Neural progenitor cell (in vitro differentiated cells): ENCODE data around the gene KCNK3. TPM values are rescaled to one million over a fixed set of nuclear protein-coding genes. Genes with fewer than 3 reads are reported as not detected.

Experiments
- DNase-seq: peaks from one replicate; pipeline ENCODE4 v3.0.0-alpha.2; 2016; ENCODE audit warnings: low spot score
- H2AFZ ChIP-seq: fragments of 200-600 bp; sonication (generic); replicated peaks from 2 replicates; pipeline ENCODE4 v1.6.1; 2016; ENCODE audit warnings: antibody characterized with exemption
- H3F3A ChIP-seq: fragments of 200-600 bp; sonication (generic); 2 replicates; pipeline ENCODE4 v1.6.1; 2016; ENCODE audit warnings: antibody characterized with exemption, low read depth
- H3K27ac ChIP-seq: fragments of 200-600 bp; sonication (generic); 2 replicates; pipeline ENCODE4 v1.5.1; 2016; ENCODE audit warnings: mild to moderate bottlenecking
- H3K27me3 ChIP-seq: fragments of 200-600 bp; sonication (generic); 2 replicates; pipeline ENCODE4 v1.6.1; 2016; ENCODE audit warnings: mild to moderate bottlenecking, moderate library complexity
- H3K36me3 ChIP-seq: fragments of 200-600 bp; sonication (generic); 2 replicates; pipeline ENCODE4 v1.5.1; 2016
- H3K4me1 ChIP-seq: fragments of 200-600 bp; sonication (generic); 2 replicates; pipeline ENCODE4 v1.6.1; 2016; ENCODE audit warnings: mixed run types
- H3K4me2 ChIP-seq: fragments of 200-600 bp; sonication (generic); 2 replicates; pipeline ENCODE4 v1.6.1; 2016
- H3K4me3 ChIP-seq: fragments of 200-600 bp; sonication (generic); 2 replicates; pipeline ENCODE4 v1.5.1; 2016
- H3K79me2 ChIP-seq: fragments of 200-600 bp; sonication (generic); 2 replicates; pipeline ENCODE4 v1.6.1; 2016; ENCODE audit warnings: low read depth
- H3K9ac ChIP-seq: fragments of 200-600 bp; sonication (generic); 2 replicates; pipeline ENCODE4 v1.6.1; 2016
- H3K9me3 ChIP-seq: fragments of 200-600 bp; sonication (generic); 2 replicates; pipeline ENCODE4 v1.5.1; 2016; ENCODE audit warnings: low read depth
- H4K20me1 ChIP-seq: fragments of 200-600 bp; sonication (generic); 2 replicates; pipeline ENCODE4 v1.6.1; 2016; ENCODE audit warnings: low read depth
- H3K27ac Mint-ChIP-seq: 3 replicates; pipeline ENCODE4 v1.8.0; 2021; ENCODE audit warnings: mixed read lengths
- H3K27me3 Mint-ChIP-seq: 2 replicates; pipeline ENCODE4 v1.8.0; 2022; ENCODE audit warnings: low read depth, mild to moderate bottlenecking, inconsistent platforms, moderate library complexity, mixed read lengths; ENCODE audit not compliant: insufficient read depth
- H3K36me3 Mint-ChIP-seq: 3 replicates; pipeline ENCODE4 v1.8.0; 2021; ENCODE audit warnings: mixed read lengths
- H3K4me1 Mint-ChIP-seq: 3 replicates; pipeline ENCODE4 v1.8.0; 2021; ENCODE audit warnings: mixed read lengths
- H3K4me3 Mint-ChIP-seq: 3 replicates; pipeline ENCODE4 v1.8.0; 2021; ENCODE audit warnings: mild to moderate bottlenecking, moderate library complexity, mixed read lengths
- H3K9me3 Mint-ChIP-seq: 3 replicates; pipeline ENCODE4 v1.8.0; 2020; ENCODE audit warnings: mixed read lengths
- EZH2 ChIP-seq: fragments of 200-600 bp; sonication (generic); IDR thresholded peaks from 2 replicates; pipeline ENCODE4 v1.6.1; 2017; ENCODE audit warnings: antibody characterized with exemption, mild to moderate bottlenecking, moderate library complexity
- EZH2phosphoT487 ChIP-seq: fragments of 200-600 bp; sonication (generic); IDR thresholded peaks from 2 replicates; pipeline ENCODE4 v1.6.1; 2017; ENCODE audit warnings: antibody characterized with exemption
- total RNA-seq: library from RNA; depleted of rRNA; stranded (reverse); fragments of >200 nt; gene quantifications from 2 replicates; pipeline ENCODE4 v1.2.3, GENCODE V29; 2015; ENCODE audit warnings: low replicate concordance
- TF ChIP-seq, protein P1 (sequence below): fragments of 200-600 bp; sonication (generic); IDR thresholded peaks from 2 replicates; pipeline ENCODE4 v1.5.1; 2017; ENCODE audit warnings: antibody characterized with exemption, mild to moderate bottlenecking

KCNK3 gene
- total RNA-seq, 1 donor from 2014 or later: not detected

DNA sequence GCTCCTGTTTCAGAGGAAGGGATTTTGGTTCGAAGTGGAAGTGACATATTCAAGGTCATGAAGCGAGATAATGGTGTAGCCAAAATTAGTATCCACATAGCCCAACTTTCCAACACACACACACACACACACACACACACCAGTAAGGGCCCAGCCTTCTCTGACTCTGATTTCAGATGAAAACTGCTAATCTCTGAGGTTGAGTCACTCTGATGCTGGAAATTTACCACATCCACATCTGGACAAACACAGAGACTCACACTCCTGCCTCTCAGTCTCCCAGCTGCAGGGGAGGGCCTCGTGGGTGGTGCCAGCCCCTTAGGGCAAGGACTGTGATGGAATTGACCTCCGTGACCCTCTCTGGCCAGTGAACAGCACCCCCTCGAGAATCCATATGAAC is 42.6 kb downstream of the KCNK3 start:
- TF ChIP-seq EZH2phosphoT487: no peak
- TF ChIP-seq, protein P1, sequence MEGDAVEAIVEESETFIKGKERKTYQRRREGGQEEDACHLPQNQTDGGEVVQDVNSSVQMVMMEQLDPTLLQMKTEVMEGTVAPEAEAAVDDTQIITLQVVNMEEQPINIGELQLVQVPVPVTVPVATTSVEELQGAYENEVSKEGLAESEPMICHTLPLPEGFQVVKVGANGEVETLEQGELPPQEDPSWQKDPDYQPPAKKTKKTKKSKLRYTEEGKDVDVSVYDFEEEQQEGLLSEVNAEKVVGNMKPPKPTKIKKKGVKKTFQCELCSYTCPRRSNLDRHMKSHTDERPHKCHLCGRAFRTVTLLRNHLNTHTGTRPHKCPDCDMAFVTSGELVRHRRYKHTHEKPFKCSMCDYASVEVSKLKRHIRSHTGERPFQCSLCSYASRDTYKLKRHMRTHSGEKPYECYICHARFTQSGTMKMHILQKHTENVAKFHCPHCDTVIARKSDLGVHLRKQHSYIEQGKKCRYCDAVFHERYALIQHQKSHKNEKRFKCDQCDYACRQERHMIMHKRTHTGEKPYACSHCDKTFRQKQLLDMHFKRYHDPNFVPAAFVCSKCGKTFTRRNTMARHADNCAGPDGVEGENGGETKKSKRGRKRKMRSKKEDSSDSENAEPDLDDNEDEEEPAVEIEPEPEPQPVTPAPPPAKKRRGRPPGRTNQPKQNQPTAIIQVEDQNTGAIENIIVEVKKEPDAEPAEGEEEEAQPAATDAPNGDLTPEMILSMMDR: no peak
- no peak for TF ChIP-seq EZH2
- H3F3A ChIP-seq: no peaks in the 10 kb centered on the region
- H3K79me2 ChIP-seq: no peaks in the 10 kb centered on the region
- H3K4me2 ChIP-seq: no peak overlapping the region
- Mint-ChIP-seq H3K27me3 (peaks cover 21% of the 10 kb centered on the region), H3K27ac (peak overlapping the region; percentile 31), H3K36me3 (no peaks in the 10 kb centered on the region), H3K9me3 (no peaks in the 10 kb centered on the region), H3K4me3 (peak overlapping the region; percentile 42), H3K4me1 (peaks cover 38% of the 10 kb centered on the region)
- H3K4me3 ChIP-seq: no peak overlapping the region
- H3K36me3 ChIP-seq: no peaks in the 10 kb centered on the region
- H3K9me3 ChIP-seq: no peaks in the 10 kb centered on the region
- H3K27ac ChIP-seq: no peak overlapping the region
- no peaks in the 10 kb centered on the region for H3K27me3 ChIP-seq
- no peaks in the 10 kb centered on the region for H3K4me1 ChIP-seq
- no peaks in the 10 kb centered on the region for H4K20me1 ChIP-seq
- no peak overlapping the region for H2AFZ ChIP-seq
- no peak for DNase-seq
- H3K9ac ChIP-seq: no peak overlapping the region

DNA sequence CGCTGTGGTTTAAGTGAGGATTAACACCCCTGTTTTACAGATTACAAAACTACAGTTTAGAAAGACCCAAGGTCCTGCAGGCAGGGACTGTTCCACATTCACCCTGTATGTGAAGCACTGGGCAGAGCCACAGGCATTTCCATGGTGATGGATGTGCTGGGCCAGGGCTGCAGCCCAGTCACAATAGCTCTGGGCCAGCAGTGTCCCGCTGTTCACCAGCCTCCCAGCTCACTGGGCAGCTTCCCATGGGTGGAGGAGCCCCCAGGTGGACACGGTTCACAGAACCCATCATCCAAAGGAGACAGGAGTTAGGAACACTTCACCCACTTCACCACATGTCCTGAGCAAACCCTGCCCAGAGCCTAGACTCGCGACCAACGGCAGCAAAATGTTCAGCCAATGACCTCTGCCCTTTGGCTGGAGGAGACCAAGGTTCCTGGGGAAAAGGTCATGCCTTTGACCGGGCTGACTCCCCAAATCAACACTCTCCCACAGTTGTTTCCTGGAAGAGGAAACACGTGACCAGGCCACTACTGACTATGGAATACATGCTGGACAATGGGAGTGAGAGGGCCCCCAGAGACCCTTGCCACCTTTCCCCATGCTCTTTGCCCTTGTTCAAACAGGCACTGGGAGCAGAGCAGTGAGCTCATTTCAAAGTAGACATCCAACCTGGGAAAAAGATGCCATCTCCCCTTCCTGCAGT is 43.5 kb downstream of the KCNK3 start:
- H3K79me2 ChIP-seq: no peaks in the 10 kb centered on the region
- no peak overlapping the region for H2AFZ ChIP-seq
- Mint-ChIP-seq H3K4me1 (peaks cover 42% of the 10 kb centered on the region), H3K4me3 (no peak overlapping the region), H3K36me3 (no peaks in the 10 kb centered on the region), H3K27me3 (peaks cover 20% of the 10 kb centered on the region), H3K27ac (peak overlapping the region; percentile 82), H3K9me3 (no peaks in the 10 kb centered on the region)
- no peak overlapping the region for H3K4me2 ChIP-seq
- H4K20me1 ChIP-seq: no peaks in the 10 kb centered on the region
- H3K9me3 ChIP-seq: no peaks in the 10 kb centered on the region
- no peaks in the 10 kb centered on the region for H3K27me3 ChIP-seq
- no peak overlapping the region for H3K27ac ChIP-seq
- H3K36me3 ChIP-seq: no peaks in the 10 kb centered on the region
- H3K9ac ChIP-seq: no peak overlapping the region
- H3F3A ChIP-seq: no peaks in the 10 kb centered on the region
- H3K4me3 ChIP-seq: no peak overlapping the region
- H3K4me1 ChIP-seq: no peaks in the 10 kb centered on the region
- TF ChIP-seq, protein P1: no peak
- TF ChIP-seq EZH2: no peak
- no peak for TF ChIP-seq EZH2phosphoT487
- DNase-seq: no peak

DNA sequence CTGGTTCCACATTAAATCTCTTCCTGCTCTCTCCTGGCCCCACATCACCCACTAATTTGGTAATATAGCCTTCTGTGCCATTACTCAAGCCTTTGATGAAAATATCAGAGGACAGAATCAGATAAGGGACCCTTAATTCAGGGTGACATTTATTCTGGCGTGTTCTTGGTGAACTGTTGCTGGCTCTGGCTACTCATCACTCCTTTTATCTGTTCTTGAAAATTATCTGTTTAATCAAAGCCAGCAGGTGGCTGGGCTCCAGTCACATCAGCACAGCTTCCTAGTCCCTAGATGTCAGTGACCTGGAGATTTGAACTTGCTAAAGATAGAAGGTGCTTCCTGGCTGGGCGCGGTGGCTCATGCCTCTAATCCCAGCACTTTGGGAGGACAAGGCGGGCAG is 44.7 kb downstream of the KCNK3 start:
- no peak overlapping the region for H3K4me3 Mint-ChIP-seq

More for the DNA sequence above, 44.7 kb downstream of the KCNK3 start:
- Mint-ChIP-seq H3K4me1 (peaks cover 44% of the 10 kb centered on the region), H3K27me3 (peaks cover 23% of the 10 kb centered on the region), H3K9me3 (no peaks in the 10 kb centered on the region), H3K36me3 (no peaks in the 10 kb centered on the region), H3K27ac (peak overlapping the region; percentile 21)
- no peak overlapping the region for H3K4me2 ChIP-seq
- no peaks in the 10 kb centered on the region for H4K20me1 ChIP-seq
- H3K36me3 ChIP-seq: no peaks in the 10 kb centered on the region
- H3K4me3 ChIP-seq: no peak overlapping the region
- TF ChIP-seq, protein P1: no peak
- TF ChIP-seq EZH2: no peak
- no peak for TF ChIP-seq EZH2phosphoT487
- DNase-seq: no peak
- no peaks in the 10 kb centered on the region for H3K27me3 ChIP-seq
- no peaks in the 10 kb centered on the region for H3K4me1 ChIP-seq
- no peaks in the 10 kb centered on the region for H3K9me3 ChIP-seq
- no peak overlapping the region for H3K27ac ChIP-seq
- no peaks in the 10 kb centered on the region for H3K79me2 ChIP-seq
- H3K9ac ChIP-seq: no peak overlapping the region
- no peak overlapping the region for H2AFZ ChIP-seq
- no peaks in the 10 kb centered on the region for H3F3A ChIP-seq
